GM12874 (cell line): ENCODE measurements around the gene TP53AIP1.

ENCODE experiments used
- CTCF ChIP-seq: IDR thresholded peaks from 2 replicates; pipeline ENCODE4 v1.5.1; 2011; ENCODE audit warnings: low read depth, mild to moderate bottlenecking, control low read depth, low read length, moderate library complexity; ENCODE audit not compliant: insufficient read depth

The TP53AIP1 gene

GRCh38 chr11:128888034-128888985 lies 54.4 kb downstream of the TP53AIP1 start:
- no peak for TF ChIP-seq CTCF

- TF ChIP-seq CTCF: no peak
These were observed 56.1 kb downstream of the TP53AIP1 start for GRCh38 chr11:128886406-128887124.
